ENCODE results near the gene SDK1. TPM values are rescaled to one million over a fixed set of nuclear protein-coding genes. Genes with fewer than 3 reads are reported as not detected.

Gene SDK1
- polyA plus RNA-seq, 1 donor = 3.4 TPM

DNA sequence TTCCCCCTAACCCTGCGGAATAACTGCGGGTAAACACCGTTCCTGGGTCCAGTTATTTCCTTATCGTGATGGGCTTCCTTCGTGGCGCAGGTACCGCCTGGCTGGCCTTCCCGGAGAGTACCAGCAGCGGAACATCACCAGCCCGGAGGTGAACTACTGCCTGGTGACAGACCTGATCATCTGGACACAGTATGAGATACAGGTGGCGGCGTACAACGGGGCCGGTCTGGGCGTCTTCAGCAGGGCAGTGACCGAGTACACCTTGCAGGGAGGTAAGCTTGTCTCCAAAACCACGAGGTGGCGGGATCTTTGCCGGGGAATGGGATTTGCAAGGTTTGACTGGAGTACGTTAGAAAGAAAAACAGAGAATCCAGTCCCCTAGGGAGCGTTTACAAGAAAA is 716.0 kb downstream of the SDK1 start:
- DNase-seq (ENCODE audit: low read depth) = no peak

DNA sequence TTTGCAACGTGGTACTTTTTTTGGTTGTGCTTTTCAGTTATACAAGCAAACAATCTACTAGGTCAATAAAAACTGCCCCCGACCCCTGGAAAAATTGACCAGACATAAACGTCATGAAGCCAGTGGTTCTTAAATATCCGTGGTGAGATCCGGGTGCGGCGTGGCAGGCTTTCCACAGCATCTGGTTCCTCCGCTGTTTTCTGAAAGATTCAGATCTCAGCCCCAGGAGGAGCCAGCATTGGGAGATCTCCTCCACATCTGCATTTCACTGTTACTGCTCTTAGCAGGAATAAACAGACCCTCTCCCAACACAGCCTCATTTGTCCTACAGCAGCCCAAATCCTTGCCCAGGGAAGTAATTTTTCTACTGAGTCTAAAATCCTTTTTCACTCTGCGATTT is 716.7 kb downstream of the SDK1 start:
- DNase-seq (ENCODE audit: low read depth) = no peak

DNA sequence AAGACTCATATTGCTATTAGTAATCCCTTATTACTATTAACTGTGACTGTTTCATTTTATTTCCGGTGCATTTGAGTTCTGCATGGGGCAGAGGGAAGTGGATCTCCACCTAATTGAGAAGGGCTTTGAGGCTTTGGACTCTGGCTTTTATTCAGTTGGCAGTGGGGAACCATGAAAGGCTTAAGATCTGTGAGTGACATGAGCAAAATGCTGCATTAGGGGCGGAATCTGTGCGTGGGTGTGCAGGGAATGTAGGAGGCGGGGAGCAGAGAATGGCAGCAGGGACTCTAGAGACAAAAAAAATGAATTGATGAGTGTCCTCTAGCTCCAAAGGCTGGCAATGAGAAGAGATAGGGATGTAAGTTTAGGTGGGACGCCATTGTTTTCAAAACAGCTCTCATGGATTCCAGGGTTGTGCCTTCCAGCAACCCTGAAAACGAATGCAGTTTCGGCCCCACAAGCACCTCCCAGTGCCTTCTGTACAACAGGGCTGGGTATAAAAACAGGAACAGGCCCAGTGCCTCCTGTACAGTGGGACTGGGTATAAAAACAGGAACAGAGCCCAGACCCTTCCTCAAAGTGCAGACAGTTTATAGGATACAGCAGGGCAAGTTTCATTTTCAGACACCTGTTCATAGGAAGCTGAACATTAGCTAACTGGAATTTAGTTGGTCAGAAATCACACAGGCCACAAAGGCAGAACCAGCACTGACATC is 717.7 kb downstream of the SDK1 start:
- DNase-seq (ENCODE audit: low read depth) = no peak

DNA sequence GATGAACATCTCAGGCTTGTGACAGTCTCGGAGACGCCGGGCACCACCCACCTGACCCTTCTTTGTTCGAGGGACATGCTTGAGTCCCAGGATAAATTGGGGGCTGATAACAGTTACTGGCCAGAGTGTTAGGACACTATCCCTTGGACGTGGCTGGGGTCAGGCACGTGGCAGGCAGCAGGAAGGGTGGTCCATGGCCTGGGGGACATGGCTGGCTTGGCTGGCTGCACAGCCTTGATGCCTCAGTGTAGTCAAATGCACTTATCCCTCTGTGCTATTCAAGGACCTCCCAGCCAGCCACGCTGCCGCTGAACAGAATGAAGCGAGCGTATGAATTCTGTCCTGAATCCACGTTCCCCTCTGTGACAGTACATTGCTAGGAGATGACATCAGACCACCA is 719.0 kb downstream of the SDK1 start:
- no peak for DNase-seq (ENCODE audit: low read depth)

DNA sequence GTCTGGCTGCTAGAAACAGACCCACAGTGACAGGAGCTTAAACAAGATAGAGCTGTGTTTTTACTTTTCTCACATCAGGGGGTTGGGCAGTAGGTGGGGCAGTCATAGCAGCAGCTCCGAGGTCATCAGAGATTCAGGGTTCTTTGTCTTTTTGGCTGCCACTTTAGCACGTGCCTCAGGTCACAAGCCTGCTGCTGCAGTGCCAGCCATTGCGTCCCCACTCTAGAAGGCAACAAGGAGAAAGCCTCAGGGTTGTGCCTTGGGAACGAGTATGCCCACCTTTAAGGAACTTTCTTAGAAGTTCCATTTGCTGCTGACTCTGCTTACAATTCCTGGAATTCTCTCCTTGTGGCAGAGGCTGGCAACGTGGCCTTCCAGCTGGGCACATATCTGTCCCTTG is 720.4 kb downstream of the SDK1 start:
- no peak for DNase-seq (ENCODE audit: low read depth)

DNA sequence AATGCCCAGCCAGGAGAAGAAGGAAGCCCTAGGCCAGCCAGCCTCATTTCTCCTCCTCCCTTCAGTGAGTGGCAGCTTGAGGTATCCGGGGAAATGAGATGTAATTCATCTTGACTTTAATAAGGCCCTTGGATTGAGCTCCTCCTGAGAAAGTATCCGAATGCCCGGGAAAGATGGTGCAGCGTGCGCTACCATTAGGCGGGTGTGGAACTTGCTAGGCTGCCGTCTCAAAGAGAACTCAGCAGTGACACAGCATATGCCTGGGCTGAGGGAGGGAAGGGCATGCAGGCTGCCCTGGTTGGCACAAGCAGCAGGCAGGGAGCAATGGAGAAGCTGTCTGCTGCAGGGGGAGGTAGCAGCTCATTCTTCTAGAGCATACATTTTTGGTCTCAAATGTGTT is 721.2 kb downstream of the SDK1 start:
- no peak for DNase-seq (ENCODE audit: low read depth)

DNA sequence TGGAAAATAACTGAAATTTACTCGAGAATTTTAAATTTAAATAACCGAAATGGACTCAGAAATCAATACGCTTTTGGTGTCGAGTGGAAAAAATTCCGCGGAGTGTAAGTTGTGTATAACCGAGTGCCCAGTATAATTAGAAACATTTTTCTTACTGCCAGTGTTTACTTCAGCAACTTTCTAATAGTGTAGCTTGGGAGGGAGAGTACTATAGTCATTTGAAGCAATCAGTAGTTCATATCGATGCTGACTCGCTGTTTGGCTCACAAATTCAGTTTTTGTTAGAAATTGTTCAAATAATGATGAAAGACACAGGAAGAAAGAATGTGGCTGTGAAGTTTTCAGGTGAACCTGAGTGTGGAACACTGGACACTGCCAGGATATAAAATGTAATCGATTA is 722.5 kb downstream of the SDK1 start:
- DNase-seq (ENCODE audit: low read depth) = no peak

DNA sequence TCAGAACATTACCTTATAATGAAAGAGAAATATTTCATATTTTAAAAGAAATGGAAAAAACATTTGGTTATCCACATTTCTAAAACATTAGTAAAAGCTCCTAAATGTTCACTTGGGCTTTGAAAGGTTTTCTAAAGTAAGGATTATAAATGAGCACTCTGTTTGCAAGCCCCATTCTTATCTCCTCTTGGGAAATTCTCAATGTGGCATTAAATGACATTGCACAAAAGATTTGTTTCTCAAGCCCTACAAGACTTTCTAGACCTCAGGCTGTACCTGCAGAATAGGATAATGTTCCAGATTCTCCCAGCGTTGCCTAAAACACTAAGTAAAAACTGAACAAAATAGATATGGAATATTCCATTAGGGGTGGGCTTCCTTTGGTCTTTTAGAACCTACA is 723.1 kb downstream of the SDK1 start:
- no peak for DNase-seq (ENCODE audit: low read depth)

DNA sequence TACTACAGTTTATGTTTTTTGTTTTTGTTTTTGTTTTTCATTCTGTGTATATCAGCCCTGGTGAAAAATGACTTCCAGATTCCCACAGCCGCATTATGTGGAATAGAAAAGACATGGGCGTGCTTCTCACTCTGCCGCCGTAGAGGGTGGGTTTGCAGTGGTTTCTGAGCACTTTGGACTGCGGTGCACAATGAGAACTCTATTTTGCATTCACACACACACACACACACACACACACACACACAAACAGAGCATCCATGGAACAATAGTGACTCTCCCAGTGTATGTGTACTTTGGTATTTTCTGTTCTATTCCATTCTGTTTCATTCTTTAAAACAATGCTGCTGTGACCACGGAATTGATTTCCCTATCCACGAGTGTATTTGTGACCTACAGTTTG is 723.8 kb downstream of the SDK1 start:
- DNase-seq (ENCODE audit: low read depth) = no peak

DNA sequence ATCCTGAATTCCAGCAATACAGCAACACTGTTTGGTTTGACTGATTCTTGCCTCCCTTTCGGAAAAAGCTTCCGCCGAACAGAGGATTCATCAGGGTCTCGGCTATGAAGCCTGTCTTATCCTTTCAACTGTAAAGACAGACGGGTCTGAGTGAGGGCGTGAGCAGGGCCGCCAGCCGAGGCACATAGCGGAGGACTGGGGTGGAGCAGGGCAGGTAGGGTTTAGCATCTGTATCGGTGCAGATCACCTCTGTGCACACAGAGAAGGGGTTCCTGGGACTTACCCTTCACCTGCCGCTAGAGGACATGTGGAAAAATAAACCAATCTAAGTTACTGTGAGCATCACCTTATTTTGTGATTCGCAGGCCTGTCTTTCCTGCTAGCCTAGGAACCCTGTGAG is 724.2 kb downstream of the SDK1 start:
- no peak for DNase-seq (ENCODE audit: low read depth)

DNA sequence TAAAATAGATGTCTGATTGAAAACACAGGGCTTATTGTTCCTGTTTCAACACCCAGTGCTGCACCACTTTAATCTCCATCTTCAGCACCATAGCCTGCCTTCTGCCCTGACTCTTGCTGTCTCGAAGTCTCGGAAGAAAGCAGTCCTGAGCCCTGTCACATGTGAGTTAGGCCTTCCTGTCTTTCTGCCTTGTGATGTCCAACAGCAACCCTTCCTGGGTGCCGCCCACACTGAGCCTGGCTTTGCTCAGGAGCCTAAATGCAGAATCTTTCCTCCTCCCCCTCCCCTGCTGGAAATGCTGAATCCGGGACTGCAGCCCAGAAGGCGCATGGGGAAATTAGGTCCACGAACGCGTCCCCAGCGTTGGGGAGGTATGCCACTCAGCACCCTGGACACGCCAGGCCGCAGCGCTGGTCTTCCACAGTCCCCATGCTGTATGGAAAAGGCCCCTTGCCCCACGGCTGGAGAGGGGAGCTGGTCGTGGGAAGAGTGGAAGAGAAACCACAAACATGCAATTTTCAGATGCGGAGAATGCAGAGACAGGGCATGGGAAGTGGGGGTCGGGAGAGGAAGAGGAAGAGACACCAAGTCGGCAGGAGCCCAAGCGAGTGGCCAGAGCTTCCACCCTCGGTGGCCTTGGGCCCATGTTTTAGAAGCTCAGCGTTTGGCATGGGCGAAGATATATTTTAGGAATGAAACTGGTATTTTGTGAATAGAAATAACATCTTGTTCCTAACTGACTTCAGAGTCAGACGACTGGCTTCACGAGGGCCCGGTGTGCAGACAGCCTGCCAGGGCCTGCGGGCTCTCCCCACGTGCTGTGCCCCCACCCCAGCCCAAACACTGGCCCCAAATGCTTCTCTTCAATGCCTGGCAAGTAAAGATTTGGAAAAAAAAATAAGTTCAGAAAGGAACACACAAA is 724.9 kb downstream of the SDK1 start:
- DNase-seq (ENCODE audit: low read depth) = no peak

DNA sequence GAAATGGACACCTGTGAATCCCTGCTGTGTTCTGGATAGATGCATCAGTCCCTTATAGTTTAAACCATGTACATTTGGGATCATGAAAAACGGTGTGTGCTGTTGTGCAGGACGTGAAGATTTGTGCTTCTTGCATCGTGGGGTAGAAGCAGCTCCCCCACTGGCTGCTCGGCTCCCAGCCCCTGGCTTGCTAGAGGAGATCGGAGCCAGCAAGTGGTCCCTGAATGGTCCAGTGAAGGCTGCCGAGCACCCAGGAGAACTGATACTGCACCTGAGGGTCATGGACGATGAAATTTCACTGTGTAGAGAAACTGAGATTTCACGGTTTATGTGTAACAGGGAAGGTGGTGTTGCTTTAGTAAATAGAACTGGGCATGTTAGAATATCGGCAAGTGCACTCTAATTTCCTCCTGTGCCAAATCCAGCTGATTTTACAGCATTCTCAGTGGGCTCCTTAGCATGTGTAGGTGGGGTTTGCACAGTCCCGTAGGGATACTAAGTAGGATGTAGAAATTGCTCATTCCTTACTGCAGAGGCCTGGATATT is 726.0 kb downstream of the SDK1 start:
- no peak for DNase-seq (ENCODE audit: low read depth)

DNA sequence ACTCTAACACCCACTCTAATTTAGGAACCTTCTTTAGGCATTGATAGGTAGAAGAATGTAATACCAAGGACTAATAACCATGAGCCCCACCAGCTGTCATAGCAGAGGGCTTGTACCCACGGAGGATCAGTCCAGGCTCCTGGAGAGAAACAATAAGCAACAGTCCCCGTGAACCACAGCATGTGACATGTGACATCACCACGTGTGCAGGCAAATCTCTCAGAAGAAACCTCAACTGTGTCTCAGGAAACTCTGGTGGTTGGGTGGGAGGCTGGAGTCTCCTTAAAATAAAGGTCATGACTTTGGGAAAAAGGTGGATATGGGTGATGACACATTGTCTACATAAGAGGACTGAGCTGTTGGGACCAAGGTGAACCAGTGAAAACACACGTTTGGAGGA is 727.2 kb downstream of the SDK1 start:
- no peak for DNase-seq (ENCODE audit: low read depth)

DNA sequence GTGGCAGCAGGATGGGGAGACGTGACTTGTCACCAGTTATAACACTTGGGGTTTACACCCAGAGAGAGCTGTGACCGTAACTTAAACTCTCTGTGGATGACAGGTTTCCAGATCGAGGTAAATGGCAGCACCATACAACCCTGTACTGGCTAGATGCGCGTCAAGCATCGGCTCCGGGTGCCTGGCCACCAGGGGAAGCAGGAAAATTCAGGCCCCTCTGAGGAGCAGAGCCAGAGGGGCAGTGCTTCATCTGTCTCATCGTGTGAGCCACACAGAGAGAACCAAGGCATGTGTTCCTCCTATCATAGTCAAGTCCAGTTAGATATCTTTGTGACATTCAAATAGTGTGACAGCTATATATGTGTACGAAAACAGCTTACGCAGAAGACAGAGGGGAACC is 728.9 kb downstream of the SDK1 start:
- DNase-seq (ENCODE audit: low read depth) = no peak

DNA sequence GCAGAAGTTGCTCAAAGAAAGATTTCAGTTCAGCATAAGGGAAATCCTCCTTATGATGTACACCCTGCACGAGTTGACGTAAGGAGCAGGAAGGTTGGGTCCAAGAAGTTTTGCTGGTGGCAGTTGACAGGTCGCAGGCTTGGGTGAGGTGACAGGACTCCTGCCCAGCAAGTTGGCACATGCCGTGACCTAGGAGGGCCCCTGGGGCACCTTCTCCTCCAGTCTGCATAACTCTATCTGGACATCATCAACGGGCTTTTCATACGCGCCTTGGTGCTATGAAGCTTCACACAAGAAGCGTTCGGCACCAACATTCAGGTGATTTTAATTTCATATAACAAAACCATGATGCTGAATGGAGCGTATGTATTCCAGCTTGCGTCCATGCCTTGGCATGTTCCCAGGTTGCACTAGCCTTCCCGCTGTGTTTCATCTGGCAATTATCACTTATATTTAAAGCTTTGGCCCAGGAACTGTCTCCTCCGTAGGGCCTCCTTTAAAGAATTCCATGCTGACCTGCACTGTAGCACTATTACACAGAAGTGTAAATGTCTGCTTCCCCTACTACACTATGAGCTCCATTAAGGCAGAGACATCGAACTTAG is 729.4 kb downstream of the SDK1 start:
- DNase-seq (ENCODE audit: low read depth) = no peak

DNA sequence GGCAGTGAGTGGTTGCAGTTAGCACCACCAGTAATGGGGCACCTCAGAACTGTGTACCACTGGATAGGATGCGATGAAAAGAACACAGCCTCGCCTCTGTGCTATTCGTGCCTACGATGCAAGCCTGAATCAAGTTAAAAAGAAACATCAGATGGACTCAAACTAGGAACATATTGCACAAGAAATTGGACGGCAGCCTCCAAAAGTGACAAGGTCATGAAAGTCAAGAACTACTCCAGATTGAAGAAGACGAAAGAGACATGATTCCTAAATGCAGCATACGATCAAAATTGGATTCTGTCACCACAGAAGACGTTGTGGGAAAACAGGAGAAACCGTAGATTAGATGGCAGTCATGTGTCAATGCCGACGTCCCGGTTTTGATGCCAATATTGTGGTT is 732.9 kb downstream of the SDK1 start:
- no peak for DNase-seq (ENCODE audit: low read depth)

DNA sequence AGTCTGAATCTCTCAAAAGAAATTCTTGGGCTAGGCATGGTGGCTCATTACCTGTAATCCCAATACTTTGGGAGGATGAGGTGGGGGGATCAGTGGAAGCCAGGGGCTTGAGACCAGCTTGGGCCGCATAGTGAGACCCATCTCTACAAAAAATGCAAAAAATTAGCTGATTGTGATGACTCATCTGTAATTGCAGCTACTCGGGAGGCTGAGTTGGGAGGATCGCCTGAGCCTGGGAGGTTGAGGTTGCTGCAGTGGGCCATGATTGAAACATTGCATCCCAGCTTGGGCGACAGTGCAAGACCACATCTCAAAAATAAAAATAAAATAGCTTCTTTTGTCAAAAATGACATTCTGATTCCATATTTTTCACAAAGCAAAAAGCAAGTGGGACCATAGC is 736.3 kb downstream of the SDK1 start:
- no peak for DNase-seq (ENCODE audit: low read depth)

DNA sequence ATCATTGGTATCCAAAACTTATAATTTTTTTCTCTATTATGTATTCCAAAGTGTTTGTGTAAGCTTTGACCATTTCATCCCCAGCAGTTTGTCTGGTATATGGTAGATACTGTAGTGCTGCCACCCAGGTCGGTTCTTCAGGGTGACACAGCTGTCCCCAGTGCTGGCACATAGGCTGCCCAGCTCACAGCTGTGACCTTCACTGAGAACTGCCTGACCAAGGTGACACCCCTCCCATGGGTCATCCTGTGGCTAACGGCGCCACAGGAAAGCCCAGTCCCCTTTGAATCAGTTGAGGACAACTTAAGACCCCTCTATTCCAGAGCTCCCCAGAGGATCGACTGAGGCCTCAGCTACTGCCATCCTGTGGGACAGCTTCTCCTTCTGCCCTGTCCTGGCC is 736.8 kb downstream of the SDK1 start:
- DNase-seq (ENCODE audit: low read depth) = no peak

DNA sequence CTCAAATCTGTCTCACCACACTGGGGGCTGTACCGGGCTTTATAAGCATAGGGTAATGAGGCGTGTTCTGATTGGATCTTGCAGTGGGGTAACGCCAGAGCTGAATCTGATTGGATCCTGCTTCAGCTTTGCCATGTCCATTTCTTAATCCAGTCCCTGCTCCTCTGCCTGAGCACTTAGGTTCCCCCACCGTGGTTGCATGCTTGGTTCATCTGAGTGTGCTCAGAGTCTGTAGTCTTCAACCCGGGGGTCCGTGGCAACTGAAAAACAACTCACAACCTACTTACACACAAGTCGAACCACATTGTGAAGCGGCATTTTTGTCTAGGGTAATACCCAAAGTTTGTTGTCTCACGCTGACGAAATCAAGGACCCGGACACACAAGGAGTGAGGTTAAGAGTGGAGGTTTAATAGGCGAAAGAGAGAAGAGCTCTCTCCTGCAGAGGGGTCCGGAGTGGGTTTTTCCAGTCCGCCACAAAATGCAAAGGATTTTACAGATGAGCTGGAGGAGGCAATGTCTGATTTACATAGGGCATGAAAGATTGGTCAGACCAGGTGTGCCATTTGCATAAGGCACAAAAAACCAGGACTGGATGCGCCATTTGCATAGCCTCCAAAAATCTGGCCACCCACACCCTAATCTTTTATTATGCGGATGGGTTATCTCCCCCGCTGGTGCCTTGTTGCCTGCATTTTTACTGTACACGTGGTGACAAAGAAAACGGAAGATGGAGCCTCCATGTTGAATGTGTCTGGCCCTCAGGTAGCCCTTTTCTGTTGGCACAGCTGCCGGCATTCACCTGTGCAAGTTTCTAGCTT is 739.3 kb downstream of the SDK1 start:
- DNase-seq (ENCODE audit: low read depth) = no peak

DNA sequence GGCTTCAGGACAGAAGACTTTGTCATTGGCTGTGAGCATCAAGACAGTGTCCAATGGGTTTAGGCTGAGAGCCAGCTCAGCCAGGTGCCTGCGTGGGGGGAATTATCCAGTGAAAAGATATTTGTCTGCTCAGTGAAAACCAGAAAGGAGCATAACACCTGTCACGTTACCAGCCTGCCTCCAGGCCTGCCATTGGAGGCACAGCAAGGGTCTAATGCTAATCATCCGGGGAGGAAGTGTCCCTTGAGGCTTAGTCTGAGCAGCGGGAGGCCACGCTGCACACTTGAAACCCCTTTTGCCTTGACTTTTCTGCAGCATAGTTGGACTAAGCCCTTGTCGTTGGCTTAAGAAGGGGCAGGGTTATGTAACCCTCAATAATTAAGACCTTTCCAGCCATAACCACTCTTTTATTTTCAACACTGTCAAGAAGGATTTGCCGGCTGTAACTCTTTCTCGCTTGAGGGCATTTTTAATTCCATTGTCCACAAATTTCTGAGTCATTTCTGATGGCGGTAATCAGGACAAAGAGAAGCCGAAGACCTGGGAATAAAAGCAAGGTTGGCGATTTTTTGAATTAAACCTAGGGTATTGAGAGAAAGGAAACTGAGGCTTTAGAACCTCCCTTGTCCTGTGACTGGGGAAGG is 741.5 kb downstream of the SDK1 start:
- DNase-seq (ENCODE audit: low read depth) = no peak

DNA sequence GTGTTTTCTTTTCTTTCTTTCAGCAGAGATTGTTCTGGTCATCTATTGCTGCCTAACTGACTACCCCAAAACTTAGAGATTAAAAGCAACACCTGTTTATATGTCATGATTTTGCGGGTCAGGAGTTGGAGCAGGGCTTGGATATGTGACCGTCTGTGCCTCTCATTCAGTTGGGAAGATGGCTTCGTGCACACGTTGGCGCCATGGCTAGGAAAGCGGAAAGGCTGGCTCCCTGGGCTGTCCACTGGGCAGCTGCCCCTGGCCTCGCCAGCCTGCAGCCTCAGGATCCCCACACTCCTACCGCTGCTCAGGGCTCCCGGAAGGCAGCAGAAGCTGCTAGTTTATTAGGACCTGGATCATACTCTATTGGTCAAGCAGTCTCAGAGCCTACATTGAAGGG is 742.9 kb downstream of the SDK1 start:
- DNase-seq (ENCODE audit: low read depth) = no peak

All from forelimb muscle (tissue), 1 donor.